Hematopoietic multipotent progenitor cell treated with erythropoietin and hydrocortisone succinate and interleukin-3 and kit ligand, for 8 days (in vitro differentiated cells): ENCODE data around the gene EFNA5.

Experiments
- DNase-seq: peaks from one replicate; pipeline ENCODE4 v3.0.0-alpha.2; 2015

EFNA5 gene

GRCh38 chr5:107567901-107568671, 102.7 kb downstream of the EFNA5 start:
- DNase-seq: no peak

DNA sequence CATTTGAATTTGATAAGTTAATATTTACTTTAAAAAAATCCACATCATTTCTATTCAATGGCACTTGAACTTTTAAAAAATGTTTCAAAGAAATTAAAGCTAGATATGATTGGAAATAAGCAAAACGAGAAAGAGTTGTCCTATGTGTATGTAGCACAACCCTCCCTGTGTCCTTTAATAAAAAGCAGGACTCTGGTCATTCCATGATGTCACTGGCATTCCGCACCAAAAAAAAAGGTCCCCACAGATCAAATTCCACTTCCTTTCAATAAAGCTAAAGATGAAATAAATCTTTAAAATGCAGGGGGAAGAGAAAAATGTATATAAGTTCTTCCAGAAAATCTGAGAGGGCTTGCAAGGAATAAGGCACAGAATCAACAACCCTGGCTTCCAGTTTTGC, 103.8 kb downstream of the EFNA5 start:
- no peak for DNase-seq

DNA sequence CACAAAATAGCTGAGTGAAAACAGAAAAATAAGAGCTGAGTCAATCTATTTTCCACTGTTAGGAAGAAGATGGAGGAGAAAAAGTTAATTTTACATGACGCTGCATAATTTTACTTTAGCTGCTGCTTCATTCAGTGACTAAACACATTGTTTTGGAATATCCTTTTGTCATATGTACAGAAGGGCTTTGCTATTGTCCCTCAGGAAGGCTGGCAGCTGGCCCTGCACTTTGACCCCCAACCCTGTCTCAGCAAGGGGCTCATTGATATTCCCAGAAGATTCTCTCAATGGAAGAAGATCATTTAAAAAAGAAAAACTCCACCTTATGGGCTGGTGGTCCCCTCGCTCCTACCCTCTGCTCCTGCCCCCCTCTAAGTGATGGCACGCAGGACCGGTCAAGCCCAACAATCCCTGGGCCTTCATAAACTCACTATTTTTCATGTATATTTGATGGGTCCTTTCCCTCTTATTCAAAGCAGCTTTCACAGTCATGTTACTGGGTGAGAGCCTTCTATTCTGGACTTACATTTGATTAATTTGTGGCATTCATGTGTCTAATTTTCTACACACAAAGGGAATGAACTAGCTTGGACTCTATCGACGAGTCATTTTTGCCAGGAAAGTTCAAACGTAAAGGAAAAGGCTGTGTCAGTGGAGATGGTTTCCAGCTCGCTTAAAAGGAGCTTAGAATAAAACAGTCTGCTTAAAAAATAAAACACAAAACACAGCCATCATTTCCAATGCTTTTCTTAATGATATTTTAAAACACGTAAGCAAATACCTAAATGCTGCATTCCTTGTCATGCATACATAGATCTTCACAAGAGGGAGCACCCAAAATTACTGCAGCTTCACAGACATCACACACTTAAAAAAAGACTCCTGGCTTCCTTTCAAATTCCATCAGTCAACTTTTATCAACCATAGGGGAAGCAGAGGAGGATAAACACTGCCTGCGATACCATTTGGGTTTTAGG, 104.7 kb downstream of the EFNA5 start:
- no peak for DNase-seq

DNA sequence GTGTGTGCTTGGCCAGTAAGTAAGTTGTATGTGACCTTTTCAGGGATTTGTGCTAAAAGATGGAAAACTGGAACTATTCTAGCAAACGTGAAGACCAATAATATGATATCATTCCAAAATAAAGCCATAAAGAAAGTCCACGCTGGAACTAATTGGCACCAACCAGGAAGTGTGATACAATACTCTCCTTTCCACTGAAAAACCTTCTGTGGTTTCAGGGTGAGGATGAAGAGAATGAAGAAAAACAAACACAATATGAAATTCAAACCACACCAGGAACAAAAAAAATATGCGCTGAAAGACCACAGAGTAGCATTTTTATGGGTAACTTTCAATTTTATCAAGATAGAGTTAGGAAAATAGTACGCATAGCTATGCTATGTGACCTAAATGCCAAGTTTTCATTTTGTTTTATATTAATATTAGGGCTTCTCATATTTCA, 105.8 kb downstream of the EFNA5 start:
- no peak for DNase-seq

DNA sequence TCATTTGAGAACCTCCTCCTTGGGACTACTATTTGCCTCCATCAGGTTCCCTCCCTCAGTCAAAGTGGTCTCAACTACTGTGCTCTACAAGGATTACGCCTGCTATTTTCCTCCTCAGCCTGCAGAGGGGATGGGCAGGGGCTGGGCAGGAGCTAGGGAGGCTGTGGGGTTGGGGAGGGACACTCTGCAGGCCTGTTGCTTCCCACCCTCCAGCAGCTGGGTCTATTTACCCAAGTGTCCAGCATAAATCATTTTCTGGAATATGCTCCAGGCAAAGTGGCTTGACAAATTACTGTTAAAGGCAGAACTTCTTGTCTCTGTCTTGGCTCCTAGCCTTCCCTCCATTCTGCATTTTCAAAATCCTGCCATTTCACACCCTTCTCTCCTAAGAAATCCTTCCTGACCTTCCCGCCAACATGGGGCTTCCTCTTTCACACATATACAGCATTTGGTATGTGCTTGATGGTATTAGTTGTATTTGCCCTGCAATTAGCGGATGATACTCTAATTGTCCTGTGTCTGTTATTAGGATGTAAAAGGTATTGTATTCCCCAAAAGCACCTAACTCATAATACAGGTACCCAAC, 106.7 kb downstream of the EFNA5 start:
- no peak for DNase-seq

DNA sequence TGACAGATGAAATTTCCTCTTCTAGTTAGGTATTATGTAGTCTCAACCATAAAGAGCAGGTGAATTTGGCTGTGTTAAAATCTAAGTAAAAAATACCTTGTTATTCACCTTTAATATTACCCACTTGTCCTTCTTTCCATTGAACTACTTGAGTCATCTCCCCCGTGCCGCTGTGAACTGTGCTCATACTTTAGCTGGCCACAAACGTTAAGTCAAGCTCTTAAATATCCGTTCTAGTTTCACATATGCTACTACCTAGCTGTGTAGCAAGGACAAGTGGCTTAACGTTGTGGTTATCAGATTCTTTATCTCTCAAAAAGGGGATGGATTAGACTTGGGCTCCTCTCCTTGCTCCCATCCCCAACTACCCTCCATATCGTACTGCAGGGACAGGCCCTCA, 110.4 kb downstream of the EFNA5 start:
- DNase-seq: no peak

- DNase-seq: no peak
These were observed 111.8 kb downstream of the EFNA5 start for GRCh38 chr5:107558823-107559375.

- no peak for DNase-seq
These were observed 113.6 kb downstream of the EFNA5 start for GRCh38 chr5:107557051-107557658.

DNA sequence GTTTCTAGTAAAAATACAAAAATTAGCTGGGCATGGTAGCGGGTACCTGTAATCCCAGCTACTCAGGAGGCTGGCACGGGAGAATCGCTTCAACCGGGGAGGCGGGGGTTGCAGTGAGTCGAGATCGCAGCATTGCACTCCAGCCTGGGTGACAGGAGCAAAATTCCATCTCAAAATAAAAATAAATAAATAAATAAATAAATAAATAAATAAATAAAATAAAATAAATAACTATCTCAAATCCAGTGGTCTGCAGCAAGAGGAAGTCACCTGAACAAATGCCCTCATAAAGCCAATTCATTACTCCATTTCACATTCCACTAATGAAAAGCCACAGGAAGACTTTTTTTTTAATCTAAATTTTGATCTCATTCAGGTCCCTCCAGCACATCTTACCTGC, 114.2 kb downstream of the EFNA5 start:
- DNase-seq: no peak

GRCh38 chr5:107555425-107556090, 115.2 kb downstream of the EFNA5 start:
- DNase-seq: no peak

DNA sequence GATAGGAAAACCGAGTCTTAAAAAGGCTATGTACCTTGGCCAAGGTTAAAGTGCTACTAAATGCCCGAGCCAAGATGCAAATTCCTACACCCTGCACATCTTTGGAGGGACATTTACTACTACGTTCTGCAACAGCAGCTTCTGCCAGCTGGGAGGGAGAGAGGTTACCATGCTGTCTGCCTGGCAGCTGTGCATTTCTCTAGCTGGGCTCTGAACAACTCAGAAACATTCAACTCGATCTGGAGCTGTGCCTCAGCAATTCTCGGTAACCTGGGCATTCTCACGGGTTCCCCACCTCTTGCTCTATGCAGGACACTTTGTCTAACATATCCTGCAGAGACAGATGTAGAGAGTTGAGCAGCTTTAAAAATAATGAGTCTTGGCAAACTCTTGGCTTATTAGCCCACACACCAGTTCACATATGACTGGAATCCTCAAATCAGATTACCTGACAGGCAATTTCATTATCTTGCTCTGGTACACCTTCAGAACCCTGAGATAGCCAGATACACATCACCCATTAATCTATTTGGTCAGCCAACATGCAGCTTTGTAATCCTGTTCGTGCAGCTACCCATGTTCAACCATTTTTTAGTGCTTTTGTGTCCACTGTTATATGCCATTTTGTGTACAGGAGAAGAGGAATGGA, 115.8 kb downstream of the EFNA5 start:
- no peak for DNase-seq

DNA sequence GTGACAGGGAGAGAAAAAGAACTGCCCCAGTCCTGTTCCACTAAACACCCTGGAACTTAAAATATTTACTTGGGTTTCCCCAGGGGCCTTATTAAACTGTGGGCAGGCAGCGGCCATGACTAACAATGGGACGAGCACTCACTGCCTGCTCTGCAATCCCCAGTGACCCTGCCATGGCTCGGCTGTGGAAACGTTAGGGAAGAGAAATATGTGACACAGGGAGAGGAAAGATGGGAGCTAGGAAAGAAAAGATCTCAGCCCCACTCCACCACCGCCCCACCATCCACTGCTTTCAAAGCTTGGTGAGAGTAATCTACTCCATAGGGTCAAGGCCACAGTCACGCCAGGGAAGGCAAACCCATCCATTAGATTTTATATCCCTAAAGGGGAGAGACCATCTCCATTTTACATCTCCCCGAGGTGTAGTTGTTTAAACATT, 117.6 kb downstream of the EFNA5 start:
- DNase-seq: no peak

- DNase-seq: no peak
These were observed 119.6 kb downstream of the EFNA5 start for GRCh38 chr5:107551088-107551487.

DNA sequence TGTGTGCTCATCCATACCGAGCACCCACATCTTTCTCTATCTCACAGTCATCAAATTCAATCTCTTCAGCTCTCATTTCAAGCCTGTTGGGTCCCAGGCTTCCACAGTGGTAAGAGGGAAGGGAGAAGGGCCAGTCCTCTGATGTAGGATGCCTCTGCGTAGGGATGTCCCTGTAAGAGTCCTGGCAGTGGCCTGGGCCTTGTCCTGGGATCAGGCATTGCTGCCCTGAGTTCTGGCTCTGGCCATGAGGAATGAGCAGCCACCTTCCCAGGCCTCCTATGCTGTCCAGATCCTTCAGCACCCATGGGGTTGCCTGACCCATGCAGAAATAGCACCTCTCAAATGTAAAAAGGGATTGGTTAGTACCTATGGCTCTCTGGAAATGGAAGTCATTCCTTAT, 121.2 kb downstream of the EFNA5 start:
- DNase-seq: no peak

DNA sequence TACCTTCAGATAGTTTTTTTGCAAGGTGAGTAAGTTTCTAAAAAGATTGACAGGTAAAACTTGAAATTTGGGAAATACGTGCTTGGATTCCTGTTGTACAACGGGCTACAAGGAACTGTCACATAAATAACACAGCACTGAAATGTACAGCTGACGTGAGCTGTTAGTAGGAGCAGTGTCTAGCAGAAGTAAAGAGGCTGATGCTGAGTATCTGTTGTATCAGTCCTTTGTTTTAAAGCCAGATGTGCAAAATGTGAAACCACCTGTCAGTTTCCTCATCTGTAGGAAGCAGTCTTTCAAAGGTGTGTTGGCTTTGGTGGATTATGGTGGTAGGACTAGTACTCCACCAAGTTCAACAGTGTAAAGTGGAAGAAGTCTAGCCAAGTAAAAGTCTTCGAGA, 122.3 kb downstream of the EFNA5 start:
- DNase-seq: no peak

GRCh38 chr5:107546719-107547118, 124.0 kb downstream of the EFNA5 start:
- no peak for DNase-seq

DNA sequence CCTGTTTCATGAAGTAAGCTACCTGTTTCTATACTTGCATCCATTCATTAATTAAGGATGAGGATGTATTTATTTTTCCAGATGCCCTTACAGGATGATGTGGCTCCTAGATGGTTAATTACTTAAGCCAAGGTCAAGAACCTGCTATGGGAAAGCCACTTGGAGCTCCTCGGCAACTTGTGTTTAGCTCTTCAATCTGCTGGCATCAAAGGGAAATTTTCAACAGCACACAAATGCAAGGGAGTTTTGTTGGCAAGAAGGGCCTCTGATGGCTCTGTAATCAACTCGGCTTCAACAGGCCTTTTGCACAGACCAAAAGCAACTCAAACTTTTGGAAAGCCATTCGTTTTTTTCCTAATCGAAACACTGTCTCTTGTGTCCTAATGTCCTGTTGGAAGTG, 125.3 kb downstream of the EFNA5 start:
- DNase-seq: no peak

- no peak for DNase-seq
These were observed 125.8 kb downstream of the EFNA5 start for GRCh38 chr5:107544967-107545366.

DNA sequence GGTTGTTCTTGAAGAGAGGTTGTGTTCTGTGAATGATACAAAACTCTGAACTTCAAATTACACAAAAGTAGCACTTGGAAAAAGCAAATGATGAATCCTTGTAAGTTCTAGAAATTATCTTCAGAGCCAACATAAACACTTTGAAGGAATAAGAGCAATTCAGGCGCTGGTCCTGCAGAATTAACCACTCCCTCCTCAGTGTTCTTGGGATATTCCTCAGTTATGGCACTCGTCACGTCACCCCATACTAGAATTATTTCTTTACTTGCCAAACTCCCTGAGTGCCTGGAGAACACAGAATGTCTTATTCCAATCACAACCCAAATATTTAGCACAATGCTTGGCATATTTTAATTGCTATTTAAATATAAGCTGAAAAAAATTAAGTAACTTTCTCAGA, 126.3 kb downstream of the EFNA5 start:
- DNase-seq: no peak

- DNase-seq: no peak
These were observed 126.9 kb downstream of the EFNA5 start for GRCh38 chr5:107543868-107544267.

DNA sequence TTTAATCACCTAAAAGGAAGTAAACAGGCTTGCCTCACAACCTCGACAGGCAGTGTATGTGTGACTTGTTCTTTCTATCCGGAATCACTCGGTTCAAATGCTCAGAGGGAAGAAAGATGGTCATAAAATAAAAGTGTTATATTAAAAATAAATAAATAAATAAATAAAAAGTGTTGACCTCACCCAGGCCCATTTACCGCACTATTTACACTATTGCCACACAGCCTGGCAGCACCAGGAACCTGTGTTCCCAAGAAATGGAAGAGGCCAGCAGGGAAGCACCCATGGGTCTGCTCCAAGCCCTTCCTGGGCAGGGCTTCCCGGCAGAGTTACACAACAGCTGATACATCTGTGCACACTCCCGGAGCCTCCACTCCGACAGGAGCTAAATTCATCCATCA, 127.9 kb downstream of the EFNA5 start:
- DNase-seq: no peak

- DNase-seq: no peak
These were observed 128.3 kb downstream of the EFNA5 start for GRCh38 chr5:107542428-107542827.
